HG02678 (cell line): ENCODE results near the gene LPP.

Experiments used
- ATAC-seq: cut with Tn5 transposase; IDR thresholded peaks from one replicate; pipeline ENCODE4 v1.9.1; 2021; ENCODE audit warnings: mild to moderate bottlenecking, moderate library complexity; ENCODE audit not compliant: unreplicated experiment

Gene LPP

GRCh38 chr3:188244395-188244861, 90.5 kb downstream of the LPP start:
- ATAC-seq = no peak

- no peak for ATAC-seq
Measured at GRCh38 chr3:188246905-188247304, 92.9 kb downstream of the LPP start.

- ATAC-seq = no peak
Measured at GRCh38 chr3:188248036-188248561, 94.1 kb downstream of the LPP start.

- ATAC-seq = no peak
Measured at GRCh38 chr3:188253123-188253793, 99.3 kb downstream of the LPP start.

GRCh38 chr3:188253800-188254452, 100.0 kb downstream of the LPP start:
- no peak for ATAC-seq

- ATAC-seq = no peak
Measured at GRCh38 chr3:188254520-188255070, 100.6 kb downstream of the LPP start.

- no peak for ATAC-seq
Measured at GRCh38 chr3:188255190-188255589, 101.2 kb downstream of the LPP start.

- no peak for ATAC-seq
Measured at GRCh38 chr3:188256758-188257157, 102.8 kb downstream of the LPP start.

GRCh38 chr3:188257384-188258026, 103.5 kb downstream of the LPP start:
- no peak for ATAC-seq

- no peak for ATAC-seq
Measured at GRCh38 chr3:188259191-188259590, 105.2 kb downstream of the LPP start.

- ATAC-seq = no peak
Measured at GRCh38 chr3:188259596-188259995, 105.6 kb downstream of the LPP start.

GRCh38 chr3:188261011-188261410, 107.1 kb downstream of the LPP start:
- ATAC-seq = no peak

GRCh38 chr3:188262488-188262887, 108.5 kb downstream of the LPP start:
- ATAC-seq = no peak

- ATAC-seq = no peak
Measured at GRCh38 chr3:188262913-188263683, 109.1 kb downstream of the LPP start.

- no peak for ATAC-seq
Measured at GRCh38 chr3:188264226-188265207, 110.6 kb downstream of the LPP start.

GRCh38 chr3:188266562-188267274, 112.8 kb downstream of the LPP start:
- ATAC-seq = no peak

GRCh38 chr3:188267790-188268335, 113.9 kb downstream of the LPP start:
- no peak for ATAC-seq

GRCh38 chr3:188268336-188268735, 114.4 kb downstream of the LPP start:
- ATAC-seq = no peak

- no peak for ATAC-seq
Measured at GRCh38 chr3:188269040-188269439, 115.1 kb downstream of the LPP start.
